BJ (cell line): ENCODE results near the gene FAM174A. TPM values are rescaled to one million over a fixed set of nuclear protein-coding genes. Genes with fewer than 3 reads are reported as not detected.
A peak's percentile ranks its signal among the peaks of the same experiment; 100 is the strongest.

Experiments used
- CTCF ChIA-PET: fragments of 350-600 bp; formaldehyde crosslinking; extraction: SDS; loops from one replicate; lab custom pipeline; 2021; ENCODE audit warnings: antibody characterized with exemption, inconsistent platforms; lab: Yijun Ruan, JAX
- POLR2A ChIA-PET: fragments of 300-600 bp; sonication (Branson Sonifier 250); formaldehyde crosslinking; extraction: SDS; loops from one replicate; lab custom pipeline; 2021; ENCODE audit warnings: antibody characterized with exemption; lab: Charles Lee
- DNase-seq: peaks from one replicate; pipeline ENCODE4 v3.0.0-alpha.2; 2011; ENCODE audit warnings: low read depth
- H3K27me3 ChIP-seq: 2 replicates; pipeline ENCODE4 v1.6.0; 2011; ENCODE audit warnings: low read length; ENCODE audit not compliant: control insufficient read depth, insufficient read depth
- H3K36me3 ChIP-seq: 2 replicates; pipeline ENCODE4 v1.5.1; 2011; ENCODE audit warnings: low read length; ENCODE audit not compliant: control insufficient read depth, insufficient read depth
- H3K4me3 ChIP-seq: 2 replicates; pipeline ENCODE4 v1.5.1; 2011; ENCODE audit warnings: low read depth, mild to moderate bottlenecking, control low read depth, low read length
- polyA minus RNA-seq: library from RNA; depleted of rRNA, polyadenylated mRNA; stranded (reverse); fragments of >200 nt; gene quantifications from 2 replicates; pipeline ENCODE4 v1.2.3, GENCODE V29; 2011; rRNA and poly(A)+ RNA removed
- polyA plus RNA-seq: library from polyadenylated mRNA; depleted of rRNA; stranded (reverse); fragments of >200 nt; gene quantifications from 2 replicates; pipeline ENCODE4 v1.2.3, GENCODE V29; 2011; rRNA removed
- TF ChIP-seq, protein P1 (sequence below): IDR thresholded peaks from 2 replicates; pipeline ENCODE4 v1.5.1; 2011; ENCODE audit warnings: low read depth, mild to moderate bottlenecking, control low read depth, inconsistent platforms, low read length, moderate library complexity; ENCODE audit not compliant: insufficient read depth

Gene FAM174A
- polyA plus RNA-seq = 7.9 and 11.0 TPM in 2 replicates
- 2.9 and 3.7 TPM in 2 replicates for polyA minus RNA-seq

DNA sequence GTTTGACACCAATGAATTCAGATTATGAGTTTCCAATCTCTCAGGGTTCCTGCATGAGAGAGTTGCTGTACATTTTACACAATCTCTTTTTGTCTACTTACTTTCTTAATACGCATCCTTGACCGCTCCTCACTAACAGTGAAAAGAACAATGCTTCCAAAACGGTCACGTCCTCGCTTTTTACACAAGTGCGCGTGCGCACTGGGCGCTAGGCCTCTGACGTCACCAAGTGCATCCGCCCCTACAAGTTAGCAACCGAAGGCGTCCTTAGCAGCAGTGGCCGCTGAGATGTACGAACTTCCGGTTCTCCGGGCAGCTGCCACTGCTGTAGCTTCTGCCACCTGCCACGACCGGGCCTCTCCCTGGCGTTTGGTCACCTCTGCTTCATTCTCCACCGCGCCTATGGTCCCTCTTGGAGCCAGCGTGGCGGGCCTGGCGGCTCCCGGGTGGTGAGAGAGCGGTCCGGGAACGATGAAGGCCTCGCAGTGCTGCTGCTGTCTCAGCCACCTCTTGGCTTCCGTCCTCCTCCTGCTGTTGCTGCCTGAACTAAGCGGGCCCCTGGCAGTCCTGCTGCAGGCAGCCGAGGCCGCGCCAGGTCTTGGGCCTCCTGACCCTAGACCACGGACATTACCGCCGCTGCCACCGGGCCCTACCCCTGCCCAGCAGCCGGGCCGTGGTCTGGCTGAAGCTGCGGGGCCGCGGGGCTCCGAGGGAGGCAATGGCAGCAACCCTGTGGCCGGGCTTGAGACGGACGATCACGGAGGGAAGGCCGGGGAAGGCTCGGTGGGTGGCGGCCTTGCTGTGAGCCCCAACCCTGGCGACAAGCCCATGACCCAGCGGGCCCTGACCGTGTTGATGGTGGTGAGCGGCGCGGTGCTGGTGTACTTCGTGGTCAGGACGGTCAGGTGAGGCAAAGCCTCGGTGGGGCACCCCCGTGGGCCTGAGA is at the start of gene FAM174A:
TSS of gene FAM174A (plus strand) at position 315 of the 946 bp plus-strand sequence. CDS start at position 472, 157 bp downstream.
- DNase-seq = peak; percentile 77
- POLR2A ChIA-PET = no interaction called here
- H3K4me3 ChIP-seq = peak within 1 kb of the TSS; percentile 90
- TF ChIP-seq, protein P1, sequence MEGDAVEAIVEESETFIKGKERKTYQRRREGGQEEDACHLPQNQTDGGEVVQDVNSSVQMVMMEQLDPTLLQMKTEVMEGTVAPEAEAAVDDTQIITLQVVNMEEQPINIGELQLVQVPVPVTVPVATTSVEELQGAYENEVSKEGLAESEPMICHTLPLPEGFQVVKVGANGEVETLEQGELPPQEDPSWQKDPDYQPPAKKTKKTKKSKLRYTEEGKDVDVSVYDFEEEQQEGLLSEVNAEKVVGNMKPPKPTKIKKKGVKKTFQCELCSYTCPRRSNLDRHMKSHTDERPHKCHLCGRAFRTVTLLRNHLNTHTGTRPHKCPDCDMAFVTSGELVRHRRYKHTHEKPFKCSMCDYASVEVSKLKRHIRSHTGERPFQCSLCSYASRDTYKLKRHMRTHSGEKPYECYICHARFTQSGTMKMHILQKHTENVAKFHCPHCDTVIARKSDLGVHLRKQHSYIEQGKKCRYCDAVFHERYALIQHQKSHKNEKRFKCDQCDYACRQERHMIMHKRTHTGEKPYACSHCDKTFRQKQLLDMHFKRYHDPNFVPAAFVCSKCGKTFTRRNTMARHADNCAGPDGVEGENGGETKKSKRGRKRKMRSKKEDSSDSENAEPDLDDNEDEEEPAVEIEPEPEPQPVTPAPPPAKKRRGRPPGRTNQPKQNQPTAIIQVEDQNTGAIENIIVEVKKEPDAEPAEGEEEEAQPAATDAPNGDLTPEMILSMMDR = no peak
- H3K27me3 ChIP-seq = no peaks in the 10 kb centered on the region
- CTCF ChIA-PET = interaction anchor here (1.4 kb wide), 1 partner anchor 105 kb away, joined by 3 read pairs; no protein-coding TSS in a partner anchor
- no peaks in the 10 kb centered on the region for H3K36me3 ChIP-seq

DNA sequence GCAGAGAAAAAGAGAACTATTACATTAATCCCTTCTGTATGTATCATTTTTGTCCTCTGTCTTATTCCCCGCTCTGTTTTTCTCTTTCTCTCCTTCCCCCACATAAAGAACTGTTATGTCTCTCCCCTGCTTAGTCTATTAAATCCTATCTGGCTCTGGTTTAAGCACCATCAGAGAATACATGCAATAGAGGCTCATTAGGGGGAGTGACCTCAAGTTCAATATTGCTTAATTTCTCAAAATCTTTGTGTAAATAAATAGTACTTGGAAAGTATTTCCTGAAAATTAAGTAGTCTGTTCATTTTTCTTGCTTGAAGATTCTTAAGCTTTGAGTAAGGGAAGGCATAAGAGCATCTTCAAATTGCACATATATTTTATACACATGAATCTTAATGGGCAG is 41.2 kb upstream of the FAM174A start:
- Histone ChIP-seq H3K4me3 (no peak overlapping the region), H3K36me3 (no peaks in the 10 kb centered on the region), H3K27me3 (no peaks in the 10 kb centered on the region)
- TF ChIP-seq, protein P1 = no peak
- DNase-seq = no peak
- CTCF ChIA-PET = no interaction called here
- POLR2A ChIA-PET = no interaction called here

DNA sequence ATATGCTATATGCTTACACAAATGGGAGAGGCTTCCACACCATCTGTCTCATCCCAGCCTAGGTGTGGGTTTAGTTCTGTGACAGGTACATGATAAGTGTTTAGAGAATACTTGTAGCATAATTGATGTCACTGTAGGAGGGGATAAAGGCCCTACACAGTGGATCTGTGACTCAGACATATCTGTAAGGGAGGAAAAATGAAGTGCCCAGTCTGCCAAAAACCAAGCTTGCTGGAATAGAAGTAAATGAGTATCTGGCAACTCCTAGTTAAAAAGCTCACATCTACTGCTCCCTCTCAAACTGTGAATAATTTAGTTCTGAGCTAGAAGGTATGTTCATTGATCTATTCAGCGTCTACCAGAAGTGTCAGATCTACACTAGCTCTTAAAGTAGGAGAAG is 38.9 kb upstream of the FAM174A start:
- Histone ChIP-seq H3K36me3 (no peaks in the 10 kb centered on the region), H3K27me3 (no peaks in the 10 kb centered on the region), H3K4me3 (no peak overlapping the region)
- POLR2A ChIA-PET = no interaction called here
- TF ChIP-seq, protein P1 = no peak
- CTCF ChIA-PET = interaction anchor here (1.4 kb wide), 1 partner anchor 894 kb away, joined by 3 read pairs; no protein-coding TSS in a partner anchor
- no peak for DNase-seq

DNA sequence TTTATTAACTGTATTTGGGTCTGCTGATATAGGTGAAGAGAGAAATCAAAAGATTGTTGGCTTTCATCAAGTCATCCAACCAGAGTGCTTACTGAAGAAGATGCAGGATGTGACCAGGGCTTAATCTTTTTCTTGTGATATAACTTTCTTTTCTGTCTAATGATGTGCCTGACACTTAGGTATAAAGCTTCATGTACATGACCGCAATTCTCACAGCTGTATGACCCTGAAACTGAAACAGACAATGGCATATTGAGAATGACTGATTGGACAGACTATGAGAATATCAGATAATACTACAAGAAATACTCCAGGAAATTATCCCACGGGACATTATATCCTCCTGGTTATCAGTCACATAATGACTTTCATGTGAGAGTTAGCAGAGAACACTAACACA is 32.5 kb upstream of the FAM174A start:
- POLR2A ChIA-PET = no interaction called here
- H3K36me3 ChIP-seq = no peaks in the 10 kb centered on the region
- TF ChIP-seq, protein P1 = no peak
- H3K4me3 ChIP-seq = no peak overlapping the region
- DNase-seq = no peak
- CTCF ChIA-PET = no interaction called here
- no peaks in the 10 kb centered on the region for H3K27me3 ChIP-seq

DNA sequence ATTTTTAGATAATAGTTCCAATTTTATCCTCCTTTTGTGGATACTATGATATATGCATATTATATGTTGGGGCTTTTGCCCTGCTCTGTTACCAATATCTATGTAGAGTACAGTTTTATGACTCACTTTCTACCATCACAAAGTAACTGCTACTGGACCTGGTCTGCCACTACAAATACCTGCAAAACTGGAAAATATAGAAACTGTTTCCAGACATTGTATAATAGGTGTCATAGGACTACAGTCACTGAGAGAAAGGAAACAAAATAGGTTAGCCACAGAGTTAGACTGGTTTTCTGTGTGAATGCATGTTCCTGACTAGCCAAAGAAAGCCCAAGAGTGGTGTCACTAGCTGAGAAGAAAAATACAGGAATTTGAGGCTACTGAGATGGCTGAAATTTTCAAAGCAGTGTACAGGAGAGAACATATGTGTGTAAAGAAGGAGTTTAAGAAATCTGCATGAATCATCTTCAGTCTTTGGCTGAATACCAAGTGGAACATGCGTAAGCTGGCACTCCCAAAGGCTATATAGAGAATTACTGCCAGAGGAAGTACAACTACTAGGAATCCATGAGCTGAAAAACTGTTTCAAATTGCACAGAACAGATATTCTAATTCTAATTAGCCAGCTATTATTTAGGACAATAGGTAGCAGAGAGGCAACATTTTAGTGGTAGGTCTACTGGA is 29.0 kb upstream of the FAM174A start:
- CTCF ChIA-PET = no interaction called here
- POLR2A ChIA-PET = no interaction called here
- Histone ChIP-seq H3K4me3 (no peak overlapping the region), H3K27me3 (no peaks in the 10 kb centered on the region), H3K36me3 (no peaks in the 10 kb centered on the region)
- TF ChIP-seq, protein P1 = 0 out of 2 replicates have a peak, but pooled peaks have one; percentile 4
- DNase-seq = peak; percentile 6
